RPMI7951 (cell line): ENCODE data around the gene NCS1. TPM values are rescaled to one million over a fixed set of nuclear protein-coding genes. Genes with fewer than 3 reads are reported as not detected.

Experiments
- DNase-seq: peaks from one replicate; pipeline ENCODE4 v3.0.0-alpha.2; 2012; ENCODE audit warnings: low read depth
- total RNA-seq: library from RNA; depleted of rRNA; stranded (reverse); fragments of >200 nt; shearing (Covaris generic); gene quantifications from 2 replicates; pipeline ENCODE4 v1.2.3, GENCODE V29; 2014

NCS1 gene
- total RNA-seq, 1 experiment from 2014 or later: 23.2 TPM

DNA sequence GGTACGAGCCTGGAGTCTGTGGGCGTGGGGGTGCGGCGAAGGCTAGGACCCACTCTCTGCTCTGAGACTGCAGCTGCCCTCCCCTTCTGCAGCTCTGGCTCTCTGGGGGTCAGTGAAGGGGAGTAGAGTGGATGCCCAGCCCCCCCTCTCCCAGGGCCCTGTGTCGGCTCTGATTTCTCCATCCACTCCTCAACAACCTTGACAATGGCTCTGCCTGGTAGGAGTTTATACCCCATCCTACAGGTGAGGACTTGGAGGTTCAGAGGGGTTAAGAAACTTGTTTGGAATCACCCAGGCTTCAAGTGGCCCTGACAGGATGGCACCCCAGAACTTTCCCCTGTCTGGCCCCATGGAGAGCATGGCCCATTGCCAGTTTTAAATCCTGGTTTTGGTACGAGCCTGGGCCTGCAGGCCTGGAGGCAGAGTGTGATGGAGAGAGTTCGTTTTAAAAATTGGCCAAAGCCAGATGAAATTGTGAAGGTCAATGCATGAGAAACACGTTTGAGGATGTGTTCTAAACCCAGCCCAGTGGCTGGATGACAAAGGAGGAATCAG is 22.3 kb downstream of the NCS1 start:
- DNase-seq: no peak

- DNase-seq: no peak
These were observed 23.4 kb downstream of the NCS1 start for GRCh38 chr9:130195638-130196037.

GRCh38 chr9:130196643-130197042 is 24.4 kb downstream of the NCS1 start:
- peak; percentile 24 for DNase-seq

GRCh38 chr9:130197386-130197785 is 25.2 kb downstream of the NCS1 start:
- DNase-seq: no peak

GRCh38 chr9:130197888-130198287 is 25.7 kb downstream of the NCS1 start:
- DNase-seq: no peak

DNA sequence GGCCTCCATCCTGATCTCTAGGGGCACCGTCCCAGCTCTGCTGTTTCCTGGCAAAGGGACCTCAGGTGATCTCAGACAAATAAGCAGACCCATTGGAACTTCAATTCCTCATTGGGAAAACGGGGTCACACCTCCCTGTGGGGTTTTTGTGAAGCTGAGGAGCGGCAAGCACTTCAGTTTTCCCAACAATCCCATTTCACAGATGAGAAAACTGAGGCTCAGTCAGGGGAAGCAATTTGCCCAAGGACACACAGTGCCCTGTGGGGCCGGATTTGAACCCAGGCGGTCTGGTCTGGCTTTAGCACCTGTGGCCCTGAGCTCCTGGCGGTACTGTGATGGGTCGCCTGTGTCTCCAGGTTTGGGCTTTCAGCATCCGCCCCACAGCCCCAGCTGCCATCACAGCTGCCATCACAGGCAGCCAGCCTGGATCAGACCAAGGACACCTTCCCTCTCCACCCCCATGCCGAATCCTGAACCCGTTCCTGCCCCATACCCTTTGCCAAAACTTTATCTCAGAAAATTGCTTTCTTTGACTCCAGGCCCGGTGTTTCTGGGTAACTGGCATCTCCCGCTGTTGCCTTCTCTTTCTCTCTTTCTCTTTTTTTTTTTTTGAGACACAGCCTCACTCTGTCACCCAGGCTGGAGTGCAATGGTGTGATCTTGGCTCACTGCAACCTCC is 26.4 kb downstream of the NCS1 start:
- DNase-seq: no peak

DNA sequence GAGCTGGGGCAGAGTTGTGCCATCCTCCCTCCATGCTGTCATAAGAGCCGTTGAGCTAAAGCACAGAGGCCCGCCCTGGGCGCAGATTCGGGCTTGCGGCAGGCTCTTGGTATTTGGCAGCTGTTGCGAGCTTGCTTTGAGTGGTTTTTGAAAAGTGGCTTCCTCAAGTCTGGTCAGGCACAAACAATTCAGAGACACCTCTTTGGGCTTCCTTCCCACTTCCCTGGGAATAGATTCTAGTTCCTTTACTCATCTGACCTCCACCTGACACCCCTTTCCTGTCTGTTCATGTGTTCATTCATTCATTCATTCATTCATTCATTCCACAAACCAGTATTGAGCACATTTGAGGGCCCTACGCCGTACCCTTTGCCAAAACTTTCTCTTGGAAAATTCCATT is 27.4 kb downstream of the NCS1 start:
- no peak for DNase-seq

DNA sequence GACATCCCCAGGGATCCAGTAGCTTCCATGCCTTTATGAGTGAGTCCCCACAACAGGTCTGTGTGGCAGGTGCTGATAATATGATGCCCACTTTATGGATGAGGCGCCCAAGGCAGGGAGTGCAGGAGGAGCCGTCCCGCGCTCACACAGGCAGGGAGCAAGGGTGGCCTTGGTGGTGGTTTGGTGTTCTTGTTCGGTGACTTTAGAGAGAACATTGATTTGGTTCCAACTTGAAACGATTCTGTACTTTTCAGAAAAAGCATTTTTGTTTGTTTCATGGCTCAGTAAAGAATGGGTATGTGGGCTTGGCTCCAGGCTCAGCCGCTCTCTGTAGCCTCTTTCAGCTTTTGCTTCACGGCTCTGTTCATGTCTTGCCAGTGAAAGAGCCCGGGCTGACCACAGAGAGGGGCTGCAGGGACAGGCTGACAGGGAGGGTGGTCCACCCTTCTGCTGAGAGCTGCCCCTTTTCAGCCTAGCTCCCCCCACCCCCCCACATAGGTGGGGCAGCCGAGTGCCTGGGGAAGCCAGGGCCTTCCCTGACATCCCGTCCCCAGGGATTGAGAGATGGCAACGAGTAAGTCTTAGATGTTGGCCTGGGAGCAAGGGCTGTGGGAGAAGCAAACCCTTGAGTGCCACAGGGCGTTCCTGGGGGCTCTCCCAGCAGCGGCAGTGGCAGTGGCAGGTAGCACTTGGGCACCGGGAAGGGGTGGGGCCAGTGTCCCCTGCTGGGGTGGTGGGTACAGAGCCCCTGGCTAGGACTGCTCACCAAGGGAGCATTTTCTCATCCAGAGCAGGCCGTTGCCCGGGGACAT is 28.0 kb downstream of the NCS1 start:
- DNase-seq: no peak

DNA sequence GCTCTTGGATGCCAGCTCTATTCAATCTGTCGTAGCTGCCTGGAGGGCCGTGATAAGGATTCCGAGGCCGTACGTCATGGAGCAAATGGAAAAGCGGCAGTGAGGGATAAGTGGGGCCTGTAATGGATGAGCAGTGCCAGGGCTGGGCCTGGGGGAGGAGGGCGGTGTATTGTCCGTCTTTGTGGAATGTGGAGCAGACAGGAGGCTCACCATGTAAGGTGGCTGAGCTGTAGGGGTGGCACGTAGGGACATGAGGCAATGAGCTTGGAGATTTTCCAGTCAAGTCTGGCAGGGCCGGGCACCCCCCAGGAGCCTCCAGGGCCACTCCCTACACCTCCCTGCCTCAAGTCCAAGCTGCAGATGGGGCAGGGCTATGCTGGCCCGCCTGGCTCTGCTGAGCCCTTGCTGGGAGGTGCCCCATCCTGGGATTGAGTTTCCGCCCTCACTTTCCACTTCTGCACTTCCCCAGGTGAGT is 29.2 kb downstream of the NCS1 start:
- no peak for DNase-seq

GRCh38 chr9:130201974-130202373 is 29.8 kb downstream of the NCS1 start:
- no peak for DNase-seq

DNA sequence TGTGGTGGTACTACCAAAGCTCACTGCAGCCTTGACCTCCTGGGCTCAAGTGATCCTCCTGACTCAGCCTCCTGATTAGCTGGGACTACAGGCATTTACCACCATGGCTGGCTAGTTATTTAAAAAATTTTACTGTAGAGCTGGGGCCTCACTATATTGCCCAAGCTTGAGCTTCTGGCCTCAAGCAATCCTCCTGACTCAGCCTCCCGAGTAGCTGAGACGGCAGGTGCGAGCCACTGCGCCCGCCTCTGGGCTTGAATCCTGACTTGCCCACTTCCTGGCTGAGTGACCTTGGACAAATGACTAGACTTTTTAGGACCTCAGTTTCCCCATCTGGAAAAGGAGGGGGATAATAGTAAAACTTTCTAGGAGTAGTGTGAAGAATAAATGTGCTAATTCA is 32.1 kb downstream of the NCS1 start:
- no peak for DNase-seq

DNA sequence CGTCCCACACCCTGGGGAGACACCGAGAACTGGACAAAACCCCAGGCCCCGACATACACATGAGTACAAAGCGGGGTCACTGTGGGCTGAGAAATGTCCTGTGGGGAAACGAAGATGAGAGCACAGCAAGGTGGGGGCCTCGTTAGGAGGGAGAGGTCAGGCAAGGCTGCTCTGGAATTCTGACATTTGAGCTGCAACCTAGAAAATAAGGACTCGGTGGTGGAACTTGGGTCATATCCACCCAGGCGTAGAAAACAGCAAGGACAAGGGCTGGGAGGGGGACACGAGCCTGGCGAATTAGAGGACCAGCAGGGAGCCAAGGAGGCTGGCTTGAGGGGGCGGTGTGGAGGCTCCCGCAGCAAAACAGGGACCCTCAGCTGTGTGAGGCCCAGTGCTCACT is 32.8 kb downstream of the NCS1 start:
- DNase-seq: no peak

DNA sequence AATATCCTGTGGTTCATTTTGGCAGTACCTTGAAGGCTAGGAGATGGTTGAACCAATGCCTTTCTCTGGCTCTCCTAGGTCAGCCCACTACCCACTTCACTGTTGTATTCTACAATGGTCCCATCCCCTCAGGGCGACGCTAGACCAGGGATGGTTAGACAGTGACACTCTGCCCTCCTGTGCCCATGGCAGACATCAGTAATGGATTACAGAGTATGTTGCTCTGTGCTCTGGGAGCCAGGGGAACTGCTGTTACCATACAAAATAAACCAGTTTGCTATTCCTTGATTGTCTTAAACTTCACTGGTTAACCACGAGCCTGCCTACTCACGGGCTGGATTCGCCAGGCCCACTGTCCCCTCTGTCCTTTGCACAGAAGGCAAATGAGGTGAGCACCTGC is 33.7 kb downstream of the NCS1 start:
- DNase-seq: no peak

DNA sequence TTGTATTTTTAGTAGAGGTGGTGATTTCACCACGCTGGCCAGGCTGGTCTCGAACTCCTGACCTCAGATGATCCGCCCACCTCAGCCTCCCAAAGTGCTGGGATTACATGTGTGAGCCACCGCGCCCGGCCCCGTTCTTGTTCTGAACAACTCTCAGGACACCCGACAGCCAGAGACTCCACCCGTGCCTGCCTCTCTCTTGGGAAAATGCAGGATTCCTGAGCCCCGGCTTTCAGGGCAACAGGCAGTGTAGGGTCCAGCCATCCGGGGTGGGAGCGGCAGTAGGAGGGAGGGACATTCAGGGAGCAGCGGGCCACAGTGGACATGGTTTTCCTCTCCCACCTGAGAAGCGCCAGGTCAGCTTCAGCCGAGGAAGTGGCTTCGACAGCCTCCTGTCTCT is 34.4 kb downstream of the NCS1 start:
- no peak for DNase-seq

GRCh38 chr9:130207241-130207992 is 35.2 kb downstream of the NCS1 start:
- DNase-seq: no peak

DNA sequence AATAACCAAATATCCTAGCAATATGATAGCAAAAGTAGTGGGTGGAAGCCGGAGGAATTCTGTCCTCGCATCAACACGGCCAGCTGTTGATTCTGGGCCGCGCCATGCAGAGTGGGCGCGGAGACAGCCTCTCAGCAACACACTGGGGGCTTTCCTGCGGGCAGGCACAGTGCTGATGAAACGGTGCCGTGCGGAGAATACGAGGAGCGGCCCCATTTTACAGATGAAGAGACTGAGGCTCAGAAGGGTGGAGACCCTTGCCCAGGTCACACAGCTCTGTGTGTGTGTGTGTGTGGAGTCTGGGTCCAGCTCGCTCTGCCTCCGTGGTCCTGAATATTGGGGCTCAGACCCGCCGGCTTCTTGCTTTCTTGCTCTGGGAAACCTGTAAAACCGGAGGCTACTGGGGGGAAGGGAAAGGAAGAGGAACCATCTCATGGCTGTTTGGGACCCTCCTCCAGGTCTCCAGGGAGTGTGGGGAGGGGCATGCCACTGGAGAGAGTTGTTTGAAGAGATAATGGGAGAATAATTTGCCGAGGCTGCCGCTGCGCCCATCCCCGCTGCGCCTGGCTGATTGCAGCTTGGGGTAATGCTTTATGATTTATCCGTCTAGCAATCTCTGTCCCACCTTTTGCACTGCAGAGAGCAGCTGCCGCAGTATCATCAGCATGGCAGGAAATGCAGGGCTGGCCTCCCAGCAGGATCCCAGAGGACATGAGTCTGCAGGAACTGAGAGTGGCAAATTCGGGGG is 36.6 kb downstream of the NCS1 start:
- DNase-seq: no peak

DNA sequence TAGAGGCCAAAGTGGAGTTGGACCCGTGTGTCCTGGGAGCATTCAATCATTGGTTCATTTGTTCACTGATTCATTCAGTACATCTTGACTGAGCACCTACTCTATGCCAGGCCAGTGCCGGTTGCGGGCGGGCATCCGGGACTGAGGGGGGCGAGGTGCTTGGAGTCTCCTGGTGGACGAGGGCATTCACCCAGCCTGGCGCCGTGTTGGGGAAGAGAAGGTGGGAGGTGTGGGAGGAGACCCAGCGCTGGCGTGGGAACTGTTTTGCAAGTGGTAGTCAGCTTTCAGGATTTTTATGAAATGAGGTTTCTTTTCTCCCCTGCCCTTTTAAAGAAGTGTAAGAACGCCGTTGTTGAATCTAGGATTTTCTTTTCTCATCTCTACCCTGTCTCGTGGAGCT is 37.2 kb downstream of the NCS1 start:
- DNase-seq: no peak

- no peak for DNase-seq
These were observed 39.5 kb downstream of the NCS1 start for GRCh38 chr9:130211548-130212226.

GRCh38 chr9:130212543-130213297 is 40.5 kb downstream of the NCS1 start:
- no peak for DNase-seq
